Lower leg skin (tissue), 4 donors: Measurements from ENCODE around the gene FAM227A. TPM values are rescaled to one million over a fixed set of nuclear protein-coding genes. Genes with fewer than 3 reads are reported as not detected.
"Not testable (repeated sequence)": the region's sequence is repeated elsewhere in the genome, so short reads cannot be mapped to it uniquely, and the experiment has no call there.

Experiments used
- DNase-seq, 2 donors: peaks; one replicate each; pipeline ENCODE4 v3.0.0-alpha.2; 2019; ENCODE audit warnings: low spot score in 2 of 2
- H3K4me3 ChIP-seq: fragments of 200-600 bp; sonication (generic); 2 replicates; pipeline ENCODE4 v1.5.1; 2017; ENCODE audit warnings: mild to moderate bottlenecking, low read depth; ENCODE audit not compliant: poor library complexity, severe bottlenecking
- POLR2A ChIP-seq, 2 donors: fragments of 450-650 bp; IDR thresholded peaks; one replicate each; pipeline ENCODE4 v1.6.1; 2016 to 2017; ENCODE audit warnings: antibody characterized with exemption in 2 of 2, mild to moderate bottlenecking in 1 of 2, moderate library complexity in 1 of 2
- WGBS, 2 donors: methylation state at CpG; one replicate each; pipeline ENCODE4 v1.1.5; 2018; 5-methylcytosine and 5-hydroxymethylcytosine counted together
- intact Hi-C: fragments of 100-400 bp; cut with DNase I; formaldehyde crosslinking; loops from one replicate; pipeline ENCODE4 v1.15.0; 2023; ENCODE audit warnings: low total_unique reads
- total RNA-seq, 4 donors: library from RNA; depleted of rRNA; stranded (reverse); fragments of >200 nt; gene quantifications; one replicate each; pipeline ENCODE4 v1.1.0, GENCODE V29; 2016
- TF ChIP-seq, protein P1 (sequence below), 3 donors: fragments of 450-650 bp; IDR thresholded peaks; one replicate each; pipeline ENCODE4 v1.5.1; 2016; ENCODE audit warnings: antibody characterized with exemption in 3 of 3, mild to moderate bottlenecking in 3 of 3, moderate library complexity in 2 of 3

The FAM227A gene
- total RNA-seq, 4 donors from 2014 or later: 0.97 to 3.9 (median 2.4) TPM

DNA sequence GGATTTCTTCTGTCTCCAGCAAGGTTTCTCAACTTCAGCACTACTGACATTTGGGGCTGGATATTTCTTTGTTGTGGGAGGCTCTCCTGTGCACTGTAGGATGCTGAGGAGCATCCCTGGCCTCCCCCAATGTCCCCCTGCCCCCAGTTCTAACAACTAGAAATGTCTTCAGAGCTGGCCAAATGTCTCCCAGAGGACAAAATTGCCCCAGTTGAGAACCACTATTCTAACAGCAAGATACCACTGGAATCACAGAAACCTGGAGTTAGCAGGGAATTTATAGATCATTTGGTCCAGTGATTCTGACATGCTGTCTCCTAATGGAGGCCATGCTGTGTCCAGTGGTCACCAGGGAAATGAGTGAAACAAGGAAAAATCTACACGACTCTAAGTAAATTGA lies 54.0 kb downstream of the FAM227A start:
- 90 to 96% methylated on average over 1 of the region's 1 CpG for WGBS, 2 donors
- intact Hi-C loops: no loop called here
- DNase-seq: no peak
- TF ChIP-seq, protein P1, sequence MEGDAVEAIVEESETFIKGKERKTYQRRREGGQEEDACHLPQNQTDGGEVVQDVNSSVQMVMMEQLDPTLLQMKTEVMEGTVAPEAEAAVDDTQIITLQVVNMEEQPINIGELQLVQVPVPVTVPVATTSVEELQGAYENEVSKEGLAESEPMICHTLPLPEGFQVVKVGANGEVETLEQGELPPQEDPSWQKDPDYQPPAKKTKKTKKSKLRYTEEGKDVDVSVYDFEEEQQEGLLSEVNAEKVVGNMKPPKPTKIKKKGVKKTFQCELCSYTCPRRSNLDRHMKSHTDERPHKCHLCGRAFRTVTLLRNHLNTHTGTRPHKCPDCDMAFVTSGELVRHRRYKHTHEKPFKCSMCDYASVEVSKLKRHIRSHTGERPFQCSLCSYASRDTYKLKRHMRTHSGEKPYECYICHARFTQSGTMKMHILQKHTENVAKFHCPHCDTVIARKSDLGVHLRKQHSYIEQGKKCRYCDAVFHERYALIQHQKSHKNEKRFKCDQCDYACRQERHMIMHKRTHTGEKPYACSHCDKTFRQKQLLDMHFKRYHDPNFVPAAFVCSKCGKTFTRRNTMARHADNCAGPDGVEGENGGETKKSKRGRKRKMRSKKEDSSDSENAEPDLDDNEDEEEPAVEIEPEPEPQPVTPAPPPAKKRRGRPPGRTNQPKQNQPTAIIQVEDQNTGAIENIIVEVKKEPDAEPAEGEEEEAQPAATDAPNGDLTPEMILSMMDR (IDR thresholded peaks at IDR 0.05): no peak
- no peak for TF ChIP-seq POLR2A (IDR thresholded peaks at IDR 0.05)
- no peak overlapping the region for H3K4me3 ChIP-seq

DNA sequence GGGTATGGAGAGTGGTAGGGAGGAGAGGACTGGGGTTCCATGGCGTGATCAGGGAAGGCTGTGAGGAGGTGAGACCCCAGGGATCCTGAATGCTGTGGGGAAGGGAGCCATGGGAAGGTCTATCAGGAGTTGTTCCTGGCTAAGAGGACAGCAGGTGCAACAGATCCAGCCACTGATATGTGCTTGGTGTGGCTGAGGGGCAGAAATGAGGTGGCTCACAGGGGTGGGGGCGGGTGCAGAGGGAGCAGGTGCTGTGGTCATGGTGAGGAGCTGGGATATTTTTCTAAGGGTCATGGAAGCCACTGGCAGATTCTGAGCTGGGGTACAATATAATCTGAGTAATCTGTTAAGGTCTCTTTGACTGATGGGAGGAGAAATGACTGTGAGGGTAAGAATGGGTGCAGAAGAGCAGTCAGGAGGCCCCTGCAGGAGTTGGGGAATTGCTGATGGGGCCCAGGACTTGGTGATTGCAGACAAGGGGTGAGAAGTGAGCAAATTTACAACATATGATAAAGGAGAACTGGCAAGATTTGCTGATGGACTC lies 54.9 kb downstream of the FAM227A start:
- H3K4me3 ChIP-seq: no peak overlapping the region
- TF ChIP-seq, protein P1 (IDR thresholded peaks at IDR 0.05): no peak
- no peak for TF ChIP-seq POLR2A (IDR thresholded peaks at IDR 0.05)
- no peak for DNase-seq
- intact Hi-C loops: no loop called here
- 80 to 88% methylated on average over 2 of the region's 2 CpGs for WGBS, 2 donors

DNA sequence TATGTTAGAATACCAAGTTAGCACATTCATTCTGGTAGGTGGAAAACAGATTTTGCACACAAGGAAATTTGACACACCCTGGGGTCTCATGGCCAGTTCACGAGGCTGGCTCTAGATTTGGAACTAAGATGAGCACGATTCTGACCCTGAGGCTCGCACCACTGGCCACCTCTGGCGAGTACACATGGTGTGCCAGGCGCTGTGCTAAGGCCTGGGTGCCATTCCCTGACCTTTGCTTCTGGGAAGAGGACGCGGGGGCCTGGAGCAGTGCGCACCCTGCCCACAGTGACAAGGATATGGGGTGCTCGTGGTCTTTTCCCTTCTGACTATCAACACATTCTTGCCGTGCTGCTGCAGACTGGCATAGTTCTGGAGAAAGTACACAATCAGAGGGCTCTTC lies 56.7 kb downstream of the FAM227A start:
- intact Hi-C loops: no loop called here
- H3K4me3 ChIP-seq: no peak overlapping the region
- 94 to 95% methylated on average over 10 of the region's 10 CpGs for WGBS, 2 donors
- TF ChIP-seq, protein P1 (IDR thresholded peaks at IDR 0.05): no peak
- TF ChIP-seq POLR2A (IDR thresholded peaks at IDR 0.05): no peak
- DNase-seq: no peak

DNA sequence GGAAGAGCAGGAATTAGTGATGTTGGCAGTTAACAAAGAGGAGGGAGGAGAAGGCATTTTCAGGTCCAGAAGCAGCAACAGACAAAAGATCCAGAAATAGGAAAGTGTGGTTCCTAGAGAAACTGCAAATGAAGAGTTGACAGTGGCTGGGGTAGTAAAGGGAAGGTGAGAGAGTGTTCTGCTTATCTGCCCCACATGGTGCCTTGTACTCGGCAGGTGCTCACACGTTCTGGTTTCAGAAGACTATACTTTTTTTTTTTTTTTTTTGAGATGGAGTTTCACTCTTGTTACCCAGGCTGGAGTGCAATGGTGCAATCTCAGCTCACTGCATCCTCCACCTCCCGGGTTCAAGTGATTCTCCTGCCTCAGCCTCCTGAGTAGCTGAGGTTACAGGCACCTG lies 73.3 kb downstream of the FAM227A start:
- H3K4me3 ChIP-seq, intact Hi-C loops, DNase-seq: not testable (repeated sequence)
- 76 to 77% methylated on average over 3 of the region's 3 CpGs for WGBS, 2 donors

DNA sequence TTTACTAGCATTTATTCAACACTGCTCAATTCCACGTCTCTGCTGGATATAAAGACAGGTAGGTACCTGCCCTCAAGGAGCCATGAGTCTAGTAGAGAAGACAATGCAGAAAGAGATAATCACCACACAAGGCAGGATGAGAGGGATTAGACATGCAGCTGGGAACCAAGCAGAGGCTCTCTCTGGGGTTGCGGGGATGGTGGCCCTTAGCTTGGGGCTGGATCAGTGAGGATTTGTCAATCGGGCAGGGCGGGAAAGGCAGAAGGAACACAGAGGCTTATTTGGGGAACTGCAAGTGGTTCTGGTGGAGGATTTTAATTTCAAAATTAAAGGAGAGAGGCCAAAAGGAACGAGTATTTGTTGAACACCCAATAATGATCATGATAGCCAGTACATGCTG lies 77.7 kb downstream of the FAM227A start:
- H3K4me3 ChIP-seq: no peak overlapping the region
- 80 to 87% methylated on average over 5 of the region's 5 CpGs for WGBS, 2 donors
- intact Hi-C loops: loop anchor here (10.0 kb wide), 1 partner anchor 514 kb away; no protein-coding TSS in a partner anchor
- no peak for DNase-seq
- no peak for TF ChIP-seq POLR2A (IDR thresholded peaks at IDR 0.05)
- TF ChIP-seq, protein P1 (IDR thresholded peaks at IDR 0.05): no peak

DNA sequence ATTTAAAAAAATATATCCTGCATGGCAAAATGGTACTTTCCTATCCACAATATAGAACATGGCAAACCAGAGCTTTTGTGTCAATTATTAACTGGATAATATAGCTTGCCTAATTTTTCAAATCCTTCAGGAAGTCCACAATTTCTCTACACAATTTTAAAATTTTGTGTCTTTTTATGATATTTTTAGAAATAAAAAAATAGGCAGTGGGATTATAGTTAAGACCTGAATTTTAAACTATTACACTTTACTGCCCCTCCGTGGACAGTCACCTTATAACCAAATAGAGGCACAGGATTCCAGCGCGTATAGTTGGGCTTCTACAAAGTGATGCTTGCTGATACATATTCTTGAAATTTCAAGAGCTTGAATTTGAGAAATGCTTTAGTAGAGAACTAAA lies 84.1 kb downstream of the FAM227A start:
- 3 to 4% methylated on average over 3 of the region's 3 CpGs for whole genome bisulfite sequencing, 2 donors
- DNase-seq: peak in 1 of 2 donors; percentile 25
- TF ChIP-seq, protein P1 (IDR thresholded peaks at IDR 0.05): no peak
- no peak for TF ChIP-seq POLR2A (IDR thresholded peaks at IDR 0.05)
- intact Hi-C loops: loop anchor here (10.0 kb wide), 1 partner anchor 507 kb away; no protein-coding TSS in a partner anchor
- H3K4me3 ChIP-seq: no peak overlapping the region
